ENCODE data around the gene LCOR.
"Not testable (repeated sequence)": the region's sequence is repeated elsewhere in the genome, so short reads cannot be mapped to it uniquely, and the experiment has no call there.

Gene LCOR

DNA sequence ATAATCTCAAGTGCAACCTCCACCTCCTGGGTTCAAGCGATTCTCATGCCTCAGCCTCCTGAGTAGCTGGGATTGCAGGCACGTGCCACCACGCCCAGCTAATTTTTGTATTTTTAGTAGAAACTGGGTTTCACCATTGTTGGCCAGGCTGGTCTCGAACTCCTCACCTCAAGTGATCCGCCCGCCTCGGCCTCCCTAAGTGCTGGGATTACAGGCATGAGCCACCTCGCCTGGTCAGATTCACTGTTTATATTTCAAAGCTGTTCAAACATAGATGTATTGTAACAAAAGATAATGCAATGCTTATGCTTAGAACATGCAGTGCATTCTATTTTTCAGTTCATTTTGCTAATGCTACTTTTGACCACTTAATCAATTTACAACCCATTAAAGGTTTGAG, 111.1 kb downstream of the LCOR start:
- DNase-seq, result not testable (repeated sequence)

DNA sequence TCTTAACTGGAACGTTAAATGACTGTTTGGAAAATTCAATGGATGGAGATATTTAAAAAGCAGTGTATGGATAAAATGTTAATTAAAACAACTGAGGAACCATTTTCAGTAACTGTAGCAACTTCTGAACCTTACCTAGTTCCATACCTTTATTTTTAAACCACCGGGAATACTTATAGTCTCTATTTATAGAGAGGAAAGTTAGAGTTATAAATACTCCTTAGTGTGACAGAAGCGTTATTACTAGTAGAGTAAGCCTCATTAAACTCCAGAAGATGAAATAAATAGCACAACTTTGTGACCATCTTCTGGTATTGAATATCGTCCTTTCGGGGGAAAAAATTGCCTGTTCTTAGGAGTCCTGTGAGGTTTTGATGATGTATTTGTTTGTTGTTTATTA, 114.9 kb downstream of the LCOR start:
- DNase-seq, result no peak

DNA sequence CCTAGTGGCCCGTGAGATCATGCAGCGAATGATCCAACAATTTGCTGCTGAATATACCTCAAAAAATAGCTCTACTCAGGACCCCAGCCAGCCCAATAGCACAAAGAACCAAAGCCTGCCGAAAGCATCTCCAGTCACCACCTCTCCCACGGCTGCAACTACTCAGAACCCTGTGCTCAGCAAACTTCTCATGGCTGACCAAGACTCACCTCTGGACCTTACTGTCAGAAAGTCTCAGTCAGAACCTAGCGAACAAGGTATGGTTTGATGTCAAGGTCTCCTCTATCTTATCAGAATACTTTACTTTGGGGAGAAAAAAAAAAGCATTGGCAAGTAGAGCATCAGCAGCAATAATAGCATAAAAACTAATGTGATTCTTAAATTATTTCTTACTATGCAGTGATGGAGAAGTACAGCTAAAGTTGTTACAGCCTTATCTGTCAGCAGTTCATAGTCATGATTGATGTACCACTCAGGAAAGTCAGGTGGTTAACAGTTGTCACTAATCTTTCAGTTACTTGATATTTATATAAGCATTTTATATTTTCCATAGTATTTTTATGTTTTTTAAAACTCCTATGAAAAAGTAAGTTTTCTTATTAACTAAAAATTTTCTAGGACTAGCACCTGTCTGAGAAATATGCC, 117.1 kb downstream of the LCOR start:
- DNase-seq, result no peak

DNA sequence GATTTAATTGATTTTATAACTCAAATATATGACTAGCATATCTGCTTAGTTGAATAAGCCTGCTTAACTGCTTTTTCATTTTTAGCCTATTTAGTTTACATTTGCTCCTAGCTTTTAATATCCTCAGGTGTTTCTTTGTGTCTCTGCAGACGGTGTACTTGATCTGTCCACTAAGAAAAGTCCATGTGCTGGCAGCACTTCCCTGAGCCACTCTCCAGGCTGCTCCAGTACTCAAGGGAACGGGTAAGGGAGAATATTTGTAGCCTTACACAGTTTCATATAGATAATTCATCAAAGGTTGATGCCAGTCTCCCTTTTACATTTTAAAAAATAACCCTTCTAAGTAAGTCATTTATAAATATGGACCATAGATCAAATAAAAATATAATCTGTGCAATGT, 119.9 kb downstream of the LCOR start:
- DNase-seq, result no peak

DNA sequence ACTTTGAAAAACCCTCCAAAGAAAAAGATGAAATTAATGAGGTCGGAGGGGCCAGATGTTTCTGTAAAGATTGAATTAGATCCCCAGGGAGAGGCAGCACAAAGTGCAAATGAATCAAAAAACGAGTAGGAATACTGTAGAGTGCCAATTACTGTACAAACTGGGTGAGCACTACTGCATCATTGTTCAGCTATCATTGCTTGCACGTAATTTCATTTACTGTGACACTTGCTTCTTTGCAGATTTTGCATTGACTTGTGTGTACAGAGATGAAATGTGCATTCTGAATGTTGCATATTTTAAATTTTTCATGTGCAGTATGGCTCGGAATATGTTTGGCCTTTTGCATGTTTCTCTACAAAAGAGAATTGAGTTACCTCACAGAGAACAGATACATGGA, 123.7 kb downstream of the LCOR start:
- DNase-seq, result no peak

DNA sequence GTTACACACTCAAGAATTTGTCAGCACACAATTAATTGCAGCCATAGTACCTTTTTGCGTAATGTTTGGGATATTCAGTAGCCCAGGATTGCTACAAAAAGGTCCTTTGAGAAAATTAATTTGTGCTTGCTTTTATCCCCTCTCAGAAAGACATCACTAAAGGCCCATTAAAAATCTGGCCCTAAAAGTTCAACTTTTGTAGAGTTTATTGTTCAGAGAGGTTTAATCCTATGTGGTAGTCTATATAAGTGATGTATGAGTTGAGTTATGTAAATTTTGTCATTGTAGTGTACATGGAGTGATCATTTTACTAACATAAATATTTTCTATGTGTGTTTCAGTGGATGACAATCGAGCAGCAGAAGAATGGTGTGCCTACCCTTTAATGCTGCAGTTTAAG, 126.0 kb downstream of the LCOR start:
- DNase-seq, result no peak

DNA sequence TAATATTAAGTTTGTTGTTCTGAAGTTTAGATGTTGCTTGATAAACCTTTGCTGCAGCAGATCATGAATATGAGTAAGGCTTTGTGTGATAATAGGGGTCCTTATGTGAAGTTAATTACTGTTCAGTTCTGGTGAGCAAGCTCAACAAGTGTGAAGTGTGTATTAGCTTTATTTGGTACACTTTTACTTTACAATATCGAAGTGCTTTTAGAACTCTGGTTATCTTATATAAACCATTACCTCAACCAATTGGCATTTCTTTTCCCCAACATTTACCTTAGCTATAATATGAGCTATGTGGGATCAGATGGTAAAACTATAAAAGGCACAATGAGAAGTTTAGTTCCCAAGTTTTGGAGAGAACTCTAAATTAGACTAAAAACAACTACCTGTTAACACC, 127.6 kb downstream of the LCOR start:
- DNase-seq, result no peak

DNA sequence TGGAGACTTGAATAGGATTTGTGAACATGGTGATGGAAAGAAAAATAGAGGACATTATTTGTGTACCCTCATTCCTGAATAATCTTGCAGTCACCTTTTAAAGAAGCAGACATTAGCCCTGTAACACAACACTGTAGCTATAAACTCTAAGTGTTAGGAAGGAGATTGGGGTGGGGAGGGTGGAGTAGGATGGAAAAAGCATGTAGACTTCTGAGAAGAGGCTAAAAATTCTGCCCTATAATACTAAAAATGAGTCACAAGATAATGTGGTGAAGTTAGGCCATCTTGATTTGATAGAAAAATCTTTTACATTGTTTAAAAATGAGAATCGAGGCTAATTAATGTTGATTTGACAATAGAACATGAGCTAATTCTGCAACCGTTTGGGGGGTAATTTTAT, 128.8 kb downstream of the LCOR start:
- DNase-seq, result no peak

DNA sequence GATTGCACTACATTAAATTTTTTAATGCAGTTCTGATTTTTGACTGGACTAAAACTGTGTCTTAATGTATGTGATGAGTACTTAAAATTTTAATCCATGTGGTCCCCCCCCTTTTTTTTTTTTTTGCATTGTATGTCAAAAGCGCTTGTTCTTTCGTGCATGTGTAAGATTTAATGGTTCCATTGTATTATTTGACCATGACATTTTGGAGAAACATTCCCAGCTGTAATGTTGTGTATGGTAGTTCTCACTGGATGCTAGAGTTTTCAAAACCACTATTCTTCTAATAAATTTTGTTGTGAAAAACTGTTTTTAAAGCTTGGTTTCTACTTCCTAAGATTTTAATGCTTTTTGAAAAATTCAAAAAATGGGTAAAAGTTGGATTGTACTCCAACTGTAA, 132.0 kb downstream of the LCOR start:
- no peak for DNase-seq

DNA sequence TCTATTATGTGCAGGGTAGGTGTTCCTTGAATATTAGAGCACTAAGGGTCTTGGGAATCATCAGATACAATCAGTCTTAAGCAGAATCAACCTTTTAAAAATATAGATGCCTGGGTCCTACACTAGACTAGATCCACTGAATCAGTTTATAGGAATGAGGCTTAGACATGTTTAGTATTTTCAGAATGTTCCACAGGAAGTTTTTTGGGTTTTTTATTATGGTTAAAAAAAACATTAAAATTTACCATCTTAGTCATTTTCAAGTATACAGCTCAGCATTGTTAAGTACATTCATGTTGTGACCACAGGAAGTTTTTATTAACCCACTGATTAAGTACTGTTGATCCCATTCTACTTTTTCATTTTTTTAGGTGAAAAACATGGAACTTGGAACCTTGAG, 135.7 kb downstream of the LCOR start:
- no peak for DNase-seq

DNA sequence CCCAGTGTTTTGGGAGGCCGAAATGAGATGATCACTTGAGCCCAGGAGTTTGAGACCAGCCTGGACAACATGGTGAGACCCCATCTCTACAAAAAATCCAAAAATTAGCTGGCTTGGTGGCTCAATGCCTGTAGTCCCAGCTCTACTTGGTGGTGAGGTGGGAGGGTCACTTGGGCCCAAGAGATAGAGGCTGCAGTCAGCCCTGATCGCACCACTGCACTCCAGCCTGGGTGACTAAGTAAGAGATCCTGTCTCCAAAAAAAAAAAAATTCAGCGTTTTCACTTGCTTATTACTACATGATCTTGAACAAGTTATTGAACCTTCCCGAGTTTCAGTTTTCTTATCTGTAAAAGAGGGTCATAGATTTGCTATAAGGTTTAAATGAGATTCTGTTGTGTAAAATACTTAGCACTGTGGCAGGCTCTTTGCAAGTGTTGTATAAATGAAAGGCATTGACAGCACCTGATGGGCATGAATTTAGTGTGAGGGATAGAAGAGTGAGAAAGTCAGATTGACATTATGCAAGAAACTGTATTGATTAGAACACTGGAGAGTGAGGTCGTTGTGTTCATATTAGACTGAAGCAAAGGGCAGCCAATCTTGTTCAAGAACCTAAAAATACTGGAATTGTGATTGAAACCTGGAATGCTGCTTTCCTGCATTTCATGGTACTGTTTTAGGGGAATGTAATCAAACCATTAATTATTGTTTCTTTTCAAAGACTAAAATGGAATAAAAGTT, 136.8 kb downstream of the LCOR start:
- DNase-seq, result no peak

DNA sequence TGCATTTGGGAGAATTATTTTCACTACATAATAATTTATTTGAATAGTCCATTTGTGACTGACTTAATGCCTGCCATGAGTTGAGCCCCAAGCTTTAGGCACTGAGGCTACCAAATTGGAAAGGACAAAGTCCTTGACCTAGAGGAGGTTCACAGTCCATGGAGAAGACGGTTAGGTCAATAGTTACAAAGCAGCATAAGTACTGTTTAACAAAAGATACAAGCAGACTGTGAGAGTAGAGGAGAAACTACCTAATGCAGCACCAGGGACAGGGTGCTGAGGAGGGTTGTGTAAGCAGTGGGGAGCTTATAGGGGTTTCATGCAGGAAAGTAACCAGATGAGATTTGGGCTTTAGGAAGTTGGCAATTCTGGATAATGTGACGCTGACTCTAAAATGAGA, 139.2 kb downstream of the LCOR start:
- DNase-seq, result no peak

DNA sequence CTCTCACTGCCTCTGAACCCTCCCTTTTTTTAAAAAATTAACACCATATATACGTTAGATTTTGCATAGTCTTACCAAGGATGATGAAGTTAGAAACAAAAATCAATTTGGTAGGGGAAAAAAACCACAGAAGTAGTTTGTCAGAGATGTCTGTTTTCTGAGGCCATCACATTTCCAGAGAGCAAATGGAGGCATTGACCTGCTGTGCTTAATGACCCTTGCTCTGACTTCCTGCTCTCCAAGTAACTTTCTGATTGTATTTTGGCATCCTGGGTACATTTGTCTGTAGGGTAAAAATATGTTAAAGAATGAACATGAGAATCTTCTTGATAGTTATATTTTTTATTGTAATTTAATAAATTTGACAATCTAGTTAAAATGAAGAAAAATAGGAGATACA, 140.2 kb downstream of the LCOR start:
- no peak for DNase-seq

DNA sequence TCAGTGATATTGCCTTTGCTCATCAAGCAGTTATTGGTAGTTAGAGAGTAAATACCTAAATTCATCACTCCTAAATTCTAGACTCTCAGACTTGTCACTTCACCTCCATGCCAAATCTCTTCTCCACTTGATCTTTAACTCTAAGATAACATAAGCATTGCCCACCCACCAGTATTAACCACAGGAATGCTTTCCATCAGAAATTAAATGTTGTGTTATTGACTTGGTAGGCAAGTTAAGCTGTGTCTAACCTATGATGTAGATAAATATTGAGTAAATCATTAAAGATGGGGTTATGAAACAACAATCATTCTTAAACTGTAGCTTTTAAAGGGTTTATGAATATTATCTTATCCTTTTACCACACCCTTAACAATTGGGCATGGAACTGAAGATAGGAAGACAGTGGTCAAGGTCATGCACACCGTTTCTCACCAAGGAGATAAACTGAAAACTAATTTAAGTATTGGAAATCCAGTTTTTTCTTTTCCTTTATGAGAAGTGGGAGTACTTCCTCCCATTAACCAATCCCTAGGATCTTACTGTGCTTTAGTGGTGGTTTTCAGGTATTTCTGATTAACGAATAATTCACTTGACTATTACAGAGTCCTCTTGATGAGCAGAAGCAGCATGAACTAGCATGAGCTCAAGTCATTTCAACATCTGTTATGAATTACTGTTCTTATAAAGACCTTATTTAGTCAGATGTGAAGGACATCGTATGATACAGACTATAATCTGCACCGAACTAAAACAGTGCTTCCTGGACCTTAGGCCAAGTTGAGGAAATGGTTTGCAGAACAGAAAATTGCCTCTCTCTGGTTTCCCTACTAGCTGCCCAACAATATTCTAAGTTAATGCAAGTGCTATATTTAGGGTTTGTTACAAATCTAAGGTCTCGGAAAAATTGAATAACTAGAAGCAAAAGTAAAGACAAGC, 142.0 kb downstream of the LCOR start:
- no peak for DNase-seq

DNA sequence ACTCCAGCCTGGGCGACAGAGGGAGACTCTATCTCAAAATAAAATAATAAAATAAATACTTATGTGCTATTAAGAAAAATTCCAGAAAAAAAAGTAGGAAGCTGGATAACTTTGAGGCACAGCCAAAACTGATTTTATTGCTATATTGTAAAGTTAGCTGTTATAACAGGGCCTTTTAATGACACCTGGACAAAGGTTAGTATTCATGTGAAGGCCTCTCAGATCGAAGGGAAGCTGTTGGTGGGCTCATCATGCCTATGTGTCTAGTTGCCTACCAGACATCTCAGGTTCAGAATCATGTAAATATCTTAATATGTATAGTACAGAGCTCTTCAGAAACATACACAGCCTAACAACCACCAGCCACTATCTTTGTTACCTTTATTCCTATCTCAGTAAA, 143.0 kb downstream of the LCOR start:
- no peak for DNase-seq

DNA sequence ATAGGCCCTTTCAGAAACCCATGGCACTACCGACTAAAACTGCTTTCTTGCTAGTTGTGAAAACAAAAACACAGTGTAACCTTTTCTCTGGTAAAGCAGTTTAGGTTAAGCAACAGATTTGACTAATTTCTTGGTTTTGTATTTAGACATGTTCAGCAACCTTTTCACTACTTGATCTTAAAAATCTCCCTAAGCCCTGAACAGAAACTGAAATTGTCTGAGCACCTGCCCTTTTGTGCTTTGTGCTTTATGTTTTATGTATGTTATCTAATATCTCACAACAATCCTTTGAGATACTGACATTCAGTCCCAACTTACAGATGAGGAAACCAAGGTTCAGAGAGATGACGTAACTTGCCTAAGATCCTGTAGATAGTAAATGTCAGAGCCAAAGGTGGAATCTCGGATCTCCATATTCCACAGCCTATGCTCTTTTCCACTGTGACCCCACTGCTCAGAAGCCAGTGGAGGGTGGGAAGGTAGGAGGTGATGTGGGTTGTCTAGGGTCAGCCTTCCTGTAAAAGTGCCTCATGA, 146.6 kb downstream of the LCOR start:
- no peak for DNase-seq

DNA sequence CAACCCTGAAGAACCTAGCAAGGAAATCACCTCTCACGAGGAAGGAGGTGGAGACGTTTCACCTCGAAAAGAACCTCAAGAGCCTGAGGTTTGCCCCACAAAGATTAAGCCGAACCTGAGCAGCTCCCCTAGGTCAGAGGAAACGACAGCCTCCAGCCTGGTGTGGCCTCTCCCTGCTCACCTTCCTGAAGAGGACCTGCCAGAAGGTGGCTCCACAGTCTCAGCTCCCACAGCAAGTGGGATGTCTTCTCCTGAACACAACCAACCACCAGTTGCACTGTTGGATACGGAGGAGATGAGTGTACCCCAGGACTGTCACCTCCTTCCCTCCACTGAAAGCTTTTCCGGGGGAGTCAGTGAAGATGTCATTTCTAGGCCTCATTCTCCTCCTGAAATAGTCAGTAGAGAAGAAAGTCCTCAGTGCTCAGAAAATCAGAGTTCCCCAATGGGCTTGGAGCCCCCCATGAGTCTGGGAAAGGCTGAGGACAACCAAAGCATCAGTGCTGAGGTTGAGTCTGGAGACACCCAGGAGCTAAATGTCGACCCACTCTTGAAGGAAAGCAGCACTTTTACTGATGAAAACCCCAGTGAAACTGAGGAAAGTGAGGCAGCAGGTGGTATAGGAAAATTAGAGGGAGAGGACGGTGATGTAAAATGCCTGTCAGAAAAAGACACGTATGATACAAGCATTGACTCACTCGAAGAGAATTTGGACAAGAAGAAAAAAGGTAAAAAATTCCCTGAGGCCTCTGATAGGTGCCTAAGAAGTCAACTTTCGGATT, 150.2 kb downstream of the LCOR start:
- no peak for DNase-seq

DNA sequence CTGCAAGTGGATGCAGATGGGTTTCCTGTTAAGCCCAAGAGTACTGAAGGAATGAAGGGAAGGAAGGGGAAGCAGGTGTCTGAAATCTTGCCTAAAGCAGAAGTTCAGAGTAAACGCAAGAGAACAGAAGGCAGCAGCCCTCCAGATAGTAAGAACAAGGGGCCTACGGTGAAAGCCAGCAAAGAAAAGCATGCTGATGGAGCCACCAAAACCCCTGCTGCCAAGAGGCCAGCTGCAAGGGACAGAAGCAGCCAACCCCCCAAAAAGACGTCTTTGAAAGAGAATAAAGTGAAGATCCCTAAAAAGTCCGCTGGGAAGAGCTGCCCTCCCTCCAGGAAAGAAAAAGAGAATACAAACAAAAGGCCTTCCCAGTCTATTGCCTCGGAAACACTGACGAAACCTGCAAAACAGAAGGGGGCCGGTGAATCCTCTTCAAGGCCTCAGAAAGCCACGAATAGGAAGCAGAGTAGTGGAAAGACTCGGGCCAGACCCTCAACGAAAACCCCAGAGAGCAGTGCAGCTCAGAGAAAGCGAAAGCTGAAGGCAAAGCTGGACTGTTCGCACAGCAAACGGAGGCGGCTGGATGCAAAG, 152.5 kb downstream of the LCOR start:
- no peak for DNase-seq

DNA sequence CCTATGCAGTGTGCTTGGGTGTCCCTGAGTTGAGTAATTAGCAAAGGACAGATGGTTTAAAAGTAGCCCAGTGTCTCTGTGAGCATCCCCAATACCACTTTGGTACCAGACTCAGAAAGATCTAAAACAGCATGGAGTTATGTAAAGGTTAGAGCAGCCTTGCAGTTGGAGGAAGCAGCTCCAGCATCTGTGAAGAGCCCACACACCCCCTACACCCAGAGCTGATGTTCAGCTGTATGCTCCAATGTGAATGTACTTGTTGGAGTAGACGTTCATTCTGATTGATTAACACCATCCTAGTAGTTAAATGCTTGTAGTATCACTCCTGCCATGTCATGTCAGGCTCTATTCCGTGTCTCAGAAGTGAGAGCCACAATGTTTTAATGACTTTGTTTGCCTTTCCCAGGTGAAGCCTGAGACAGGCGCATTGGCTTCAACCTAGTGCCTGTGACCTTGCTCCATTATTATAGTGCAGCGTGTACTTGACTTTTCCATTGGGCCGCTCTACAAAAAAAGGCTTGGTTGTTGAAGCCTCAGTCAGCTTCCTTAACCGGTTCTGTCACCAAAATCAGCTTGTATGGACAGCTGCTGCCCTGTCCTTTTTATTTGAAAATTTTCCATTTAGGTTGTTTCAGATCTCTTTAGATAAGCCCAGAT, 154.2 kb downstream of the LCOR start:
- no peak for DNase-seq

DNA sequence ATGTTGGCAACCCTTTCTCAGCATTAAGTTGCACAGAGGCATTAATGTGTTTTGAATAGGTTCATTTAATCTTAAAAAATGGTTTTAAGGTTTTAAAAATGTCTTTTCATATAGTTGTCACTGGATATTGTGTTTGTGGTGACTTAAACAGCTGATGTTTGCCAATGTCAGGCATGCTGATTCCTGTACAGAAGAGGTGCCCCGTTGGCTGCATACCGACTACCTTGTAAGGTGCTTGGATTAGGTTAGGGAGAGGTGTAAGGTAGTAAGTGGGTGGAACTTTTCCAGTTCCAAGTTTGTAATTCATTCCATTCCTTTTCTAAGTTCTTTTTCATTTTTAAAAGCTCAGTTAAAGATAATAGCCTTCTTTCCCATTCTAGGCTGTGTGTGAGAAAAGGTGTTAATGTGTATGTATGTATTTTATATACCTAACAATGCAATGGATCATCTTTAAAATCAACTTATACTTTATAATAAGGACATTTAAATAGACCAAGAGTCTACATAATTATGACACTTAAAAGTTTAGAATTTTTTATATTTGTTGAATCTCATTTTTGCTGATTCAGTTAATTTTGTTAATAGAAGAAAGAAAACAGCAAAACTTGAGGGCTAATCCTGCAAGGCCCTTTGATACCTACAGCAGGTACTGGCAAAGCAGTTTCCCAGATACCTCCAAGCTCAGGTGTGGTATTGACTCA, 155.2 kb downstream of the LCOR start:
- no peak for DNase-seq

DNA sequence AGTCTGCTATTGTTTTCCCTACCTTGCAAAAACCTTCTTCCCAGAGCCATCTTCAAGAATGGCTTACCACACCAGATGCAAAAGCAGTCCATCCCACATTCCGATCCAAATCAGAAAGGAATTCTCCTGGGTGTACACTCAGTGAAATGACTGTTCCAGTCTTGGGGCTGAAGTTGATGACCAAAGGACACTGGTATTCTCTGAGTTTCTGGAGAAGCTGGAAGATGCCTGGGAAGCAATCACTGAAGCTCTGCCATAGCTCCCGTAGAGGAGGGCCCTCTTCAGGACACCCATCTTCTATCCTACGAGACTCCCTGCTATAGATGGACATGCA, 155.7 kb downstream of the LCOR start:
- DNase-seq, result no peak

All from SHP77 treated with DMSO at 0.1 percent for 48 hours (cell line).